Measurements from ENCODE around the gene GADL1. TPM values are rescaled to one million over a fixed set of nuclear protein-coding genes. Genes with fewer than 3 reads are reported as not detected.

Gene GADL1
- polyA plus RNA-seq, 2 of the 4 experiments (the other 2 are of a cell fraction), result not detected

DNA sequence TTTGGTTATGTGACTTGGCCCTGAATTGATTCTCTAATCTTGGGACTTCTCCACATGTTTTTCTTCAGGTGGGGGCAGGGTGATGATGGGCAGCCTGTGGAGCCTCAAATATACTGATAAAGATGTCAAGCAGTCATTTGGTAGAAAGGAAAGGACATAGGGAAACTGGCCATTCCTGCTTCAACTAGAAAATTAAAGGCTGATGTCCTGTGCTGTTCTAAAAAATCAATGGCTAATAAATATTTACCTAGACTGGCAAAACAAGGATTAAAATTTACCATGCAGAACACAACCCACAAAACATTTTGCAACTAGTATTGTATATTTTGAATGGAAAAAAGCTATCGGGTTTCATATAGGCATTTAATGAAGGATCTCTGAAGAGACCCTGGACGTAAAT lies 133.7 kb downstream of the GADL1 start:
- Histone ChIP-seq H3K27ac (no peak overlapping the region), H3K9me3 (no peaks in the 10 kb centered on the region), H3K4me3 (no peak overlapping the region), H3K4me1 (no peaks in the 10 kb centered on the region), H3K4me2 (no peak overlapping the region)
- WGBS (ENCODE audit: missing lambda C conversion rate), result 83% methylated on average over 2 of the region's 2 CpGs
- DNase-seq (ENCODE audit: low read depth in 1 of 2, low spot score in 1 of 2), result no peak
- no peak for ATAC-seq
- TF ChIP-seq EP300 (IDR thresholded peaks at IDR 0.05), result no peak
- TF ChIP-seq FOSL2 (IDR thresholded peaks at IDR 0.05), result no peak
- no peak for TF ChIP-seq FOSL2 (CRISPR knock-in tag; IDR thresholded peaks at IDR 0.05)
- no peak for TF ChIP-seq RARB (CRISPR knock-in tag; IDR thresholded peaks at IDR 0.05)
- TF ChIP-seq POLR2A (IDR thresholded peaks at IDR 0.05; ENCODE audit: low read length), result no peak
- no peak for TF ChIP-seq FOSB (CRISPR knock-in tag; IDR thresholded peaks at IDR 0.05)
- no peak for TF ChIP-seq TFCP2L1 (CRISPR knock-in tag; IDR thresholded peaks at IDR 0.05)
- TF ChIP-seq, protein P1, sequence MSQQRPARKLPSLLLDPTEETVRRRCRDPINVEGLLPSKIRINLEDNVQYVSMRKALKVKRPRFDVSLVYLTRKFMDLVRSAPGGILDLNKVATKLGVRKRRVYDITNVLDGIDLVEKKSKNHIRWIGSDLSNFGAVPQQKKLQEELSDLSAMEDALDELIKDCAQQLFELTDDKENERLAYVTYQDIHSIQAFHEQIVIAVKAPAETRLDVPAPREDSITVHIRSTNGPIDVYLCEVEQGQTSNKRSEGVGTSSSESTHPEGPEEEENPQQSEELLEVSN (IDR thresholded peaks at IDR 0.05; ENCODE audit: borderline replicate concordance, low read depth), result no peak
- TF ChIP-seq POLR2AphosphoS2 (conservative IDR thresholded peaks at IDR 0.05; ENCODE audit: low read length), result no peak
- TF ChIP-seq, protein P2, sequence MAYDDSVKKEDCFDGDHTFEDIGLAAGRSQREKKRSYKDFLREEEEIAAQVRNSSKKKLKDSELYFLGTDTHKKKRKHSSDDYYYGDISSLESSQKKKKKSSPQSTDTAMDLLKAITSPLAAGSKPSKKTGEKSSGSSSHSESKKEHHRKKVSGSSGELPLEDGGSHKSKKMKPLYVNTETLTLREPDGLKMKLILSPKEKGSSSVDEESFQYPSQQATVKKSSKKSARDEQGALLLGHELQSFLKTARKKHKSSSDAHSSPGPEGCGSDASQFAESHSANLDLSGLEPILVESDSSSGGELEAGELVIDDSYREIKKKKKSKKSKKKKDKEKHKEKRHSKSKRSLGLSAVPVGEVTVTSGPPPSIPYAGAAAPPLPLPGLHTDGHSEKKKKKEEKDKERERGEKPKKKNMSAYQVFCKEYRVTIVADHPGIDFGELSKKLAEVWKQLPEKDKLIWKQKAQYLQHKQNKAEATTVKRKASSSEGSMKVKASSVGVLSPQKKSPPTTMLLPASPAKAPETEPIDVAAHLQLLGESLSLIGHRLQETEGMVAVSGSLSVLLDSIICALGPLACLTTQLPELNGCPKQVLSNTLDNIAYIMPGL (CRISPR knock-in tag; IDR thresholded peaks at IDR 0.05; ENCODE audit: borderline replicate concordance), result no peak
- no peak for TF ChIP-seq CHD4 (IDR thresholded peaks at IDR 0.05; ENCODE audit: borderline replicate concordance)
- TF ChIP-seq MAZ (IDR thresholded peaks at IDR 0.05; ENCODE audit: borderline replicate concordance, low read depth, low read length), result no peak
- TF ChIP-seq ZSCAN20 (CRISPR knock-in tag; IDR thresholded peaks at IDR 0.05), result no peak
- TF ChIP-seq NR3C1 (IDR thresholded peaks at IDR 0.05), result no peak
- TF ChIP-seq HOXA7 (CRISPR knock-in tag; IDR thresholded peaks at IDR 0.05), result no peak
- TF ChIP-seq HEYL (CRISPR knock-in tag; IDR thresholded peaks at IDR 0.05), result no peak
- TF ChIP-seq, protein P3, sequence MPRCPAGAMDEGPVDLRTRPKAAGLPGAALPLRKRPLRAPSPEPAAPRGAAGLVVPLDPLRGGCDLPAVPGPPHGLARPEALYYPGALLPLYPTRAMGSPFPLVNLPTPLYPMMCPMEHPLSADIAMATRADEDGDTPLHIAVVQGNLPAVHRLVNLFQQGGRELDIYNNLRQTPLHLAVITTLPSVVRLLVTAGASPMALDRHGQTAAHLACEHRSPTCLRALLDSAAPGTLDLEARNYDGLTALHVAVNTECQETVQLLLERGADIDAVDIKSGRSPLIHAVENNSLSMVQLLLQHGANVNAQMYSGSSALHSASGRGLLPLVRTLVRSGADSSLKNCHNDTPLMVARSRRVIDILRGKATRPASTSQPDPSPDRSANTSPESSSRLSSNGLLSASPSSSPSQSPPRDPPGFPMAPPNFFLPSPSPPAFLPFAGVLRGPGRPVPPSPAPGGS (IDR thresholded peaks at IDR 0.05), result no peak
- no peak for TF ChIP-seq ZC3H11A (IDR thresholded peaks at IDR 0.05)
- ChIA-PET CTCF (interaction anchor here (1.0 to 2.0 kb wide), 3 partner anchors 8 to 68 kb away, joined by 3 to 15 read pairs (median 4); no protein-coding TSS in a partner anchor), POLR2A (no interaction called here)
- no peak for FAIRE-seq

DNA sequence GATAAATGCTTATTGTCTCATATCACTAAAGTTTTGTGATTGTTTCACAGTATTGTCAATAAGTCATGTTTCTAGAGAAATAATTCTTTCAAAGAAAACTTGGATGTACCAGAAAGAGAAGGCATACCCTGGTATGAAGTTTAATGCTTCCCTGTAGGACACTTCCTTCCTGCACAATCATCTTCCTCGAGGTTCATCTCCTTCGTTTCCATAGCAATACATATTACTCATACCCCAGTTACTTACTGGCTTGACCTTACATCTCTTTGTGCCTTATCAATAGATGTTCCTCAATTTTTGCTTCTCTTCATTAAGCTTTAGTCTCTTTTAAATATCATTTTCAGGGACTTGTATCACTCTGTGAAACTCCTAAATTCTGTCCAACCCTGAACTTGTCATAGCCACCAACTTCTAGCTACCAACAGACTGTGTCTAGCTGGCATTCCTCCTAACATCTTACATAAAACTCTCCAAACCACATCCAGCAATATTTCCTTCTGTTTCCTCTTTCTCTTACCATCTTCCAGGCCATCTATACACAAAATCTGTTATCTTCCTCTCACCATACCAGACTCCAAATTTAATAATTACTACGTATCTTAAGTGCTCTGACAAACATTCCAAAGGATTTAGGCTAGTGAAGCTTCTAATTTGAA lies 134.3 kb downstream of the GADL1 start:
- POLR2A ChIA-PET, result no interaction called here
- CTCF ChIA-PET, result interaction anchor here (1.0 to 2.0 kb wide), 2 partner anchors 9 to 67 kb away, joined by 3 to 15 read pairs; no protein-coding TSS in a partner anchor
- Histone ChIP-seq H3K4me3 (no peak overlapping the region), H3K4me2 (no peak overlapping the region), H3K4me1 (no peaks in the 10 kb centered on the region), H3K27ac (no peak overlapping the region), H3K9me3 (no peaks in the 10 kb centered on the region)
- DNase-seq (ENCODE audit: low read depth in 1 of 2, low spot score in 1 of 2) (no peak), FAIRE-seq (peak; percentile 51), ATAC-seq (no peak)
- 38% methylated on average over 3 of the region's 3 CpGs for WGBS (ENCODE audit: missing lambda C conversion rate)
- TF ChIP-seq EHMT2 (IDR thresholded peaks at IDR 0.05; ENCODE audit: low read depth) (no peak), SMC3 (IDR thresholded peaks at IDR 0.05) (no peak)

DNA sequence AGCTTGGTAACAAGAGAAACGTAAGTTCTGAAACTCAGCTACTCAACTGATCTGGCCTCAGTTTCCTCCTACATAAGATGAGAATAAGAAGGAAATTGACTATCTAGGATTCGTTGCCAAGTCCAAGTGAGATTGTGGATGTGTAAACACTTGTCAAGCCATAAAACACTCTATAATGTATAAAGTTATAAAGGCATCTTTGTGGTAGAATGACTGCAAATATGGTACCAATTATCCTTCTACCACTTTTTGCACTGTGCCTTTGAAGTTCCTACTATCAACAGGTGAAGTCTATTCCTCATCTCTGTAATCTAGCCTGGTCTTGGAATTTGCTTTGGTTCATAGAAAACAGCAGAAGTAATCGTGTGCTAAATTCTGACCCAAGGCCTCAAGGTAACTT lies 138.2 kb downstream of the GADL1 start:
- CTCF ChIA-PET, result interaction anchor here (0.5 to 1.7 kb wide), 3 partner anchors 34 to 744 kb away, joined by 3 to 4 read pairs (median 4); no protein-coding TSS in a partner anchor

More for the DNA sequence above, 138.2 kb downstream of the GADL1 start:
- Histone ChIP-seq H3K4me3 (no peak overlapping the region), H3K9me3 (no peaks in the 10 kb centered on the region), H3K27ac (no peak overlapping the region), H3K4me1 (peaks cover 25% of the 10 kb centered on the region), H3K4me2 (no peak overlapping the region)
- TF ChIP-seq SREBF2 (IDR thresholded peaks at IDR 0.05) (no peak), MAZ (IDR thresholded peaks at IDR 0.05; ENCODE audit: borderline replicate concordance, low read depth, low read length) (no peak), ZNF302 (CRISPR knock-in tag; IDR thresholded peaks at IDR 0.05) (no peak), FOSL2 (IDR thresholded peaks at IDR 0.05) (no peak), FOSL2 (CRISPR knock-in tag; IDR thresholded peaks at IDR 0.05) (no peak), CHD4 (IDR thresholded peaks at IDR 0.05; ENCODE audit: borderline replicate concordance) (no peak), MYC (IDR thresholded peaks at IDR 0.05; ENCODE audit: borderline replicate concordance, low read length) (no peak)
- TF ChIP-seq, protein P4, sequence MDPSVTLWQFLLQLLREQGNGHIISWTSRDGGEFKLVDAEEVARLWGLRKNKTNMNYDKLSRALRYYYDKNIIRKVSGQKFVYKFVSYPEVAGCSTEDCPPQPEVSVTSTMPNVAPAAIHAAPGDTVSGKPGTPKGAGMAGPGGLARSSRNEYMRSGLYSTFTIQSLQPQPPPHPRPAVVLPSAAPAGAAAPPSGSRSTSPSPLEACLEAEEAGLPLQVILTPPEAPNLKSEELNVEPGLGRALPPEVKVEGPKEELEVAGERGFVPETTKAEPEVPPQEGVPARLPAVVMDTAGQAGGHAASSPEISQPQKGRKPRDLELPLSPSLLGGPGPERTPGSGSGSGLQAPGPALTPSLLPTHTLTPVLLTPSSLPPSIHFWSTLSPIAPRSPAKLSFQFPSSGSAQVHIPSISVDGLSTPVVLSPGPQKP (IDR thresholded peaks at IDR 0.05; ENCODE audit: low read depth, low read length), result no peak
- TF ChIP-seq, protein P5, sequence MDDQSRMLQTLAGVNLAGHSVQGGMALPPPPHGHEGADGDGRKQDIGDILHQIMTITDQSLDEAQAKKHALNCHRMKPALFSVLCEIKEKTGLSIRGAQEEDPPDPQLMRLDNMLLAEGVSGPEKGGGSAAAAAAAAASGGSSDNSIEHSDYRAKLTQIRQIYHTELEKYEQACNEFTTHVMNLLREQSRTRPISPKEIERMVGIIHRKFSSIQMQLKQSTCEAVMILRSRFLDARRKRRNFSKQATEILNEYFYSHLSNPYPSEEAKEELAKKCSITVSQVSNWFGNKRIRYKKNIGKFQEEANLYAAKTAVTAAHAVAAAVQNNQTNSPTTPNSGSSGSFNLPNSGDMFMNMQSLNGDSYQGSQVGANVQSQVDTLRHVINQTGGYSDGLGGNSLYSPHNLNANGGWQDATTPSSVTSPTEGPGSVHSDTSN (IDR thresholded peaks at IDR 0.05), result no peak
- TF ChIP-seq, protein P2 (CRISPR knock-in tag; IDR thresholded peaks at IDR 0.05; ENCODE audit: borderline replicate concordance), result no peak
- POLR2A ChIA-PET, result no interaction called here
- WGBS (ENCODE audit: missing lambda C conversion rate), result 80% methylated on average over 3 of the region's 3 CpGs
- DNase-seq (ENCODE audit: low read depth in 1 of 2, low spot score in 1 of 2) (no peak), FAIRE-seq (no peak), ATAC-seq (no peak)

All from A549 (cell line).